Sigmoid colon (tissue), 7 donors: Measurements from ENCODE around the gene ATF6. TPM values are rescaled to one million over a fixed set of nuclear protein-coding genes. Genes with fewer than 3 reads are reported as not detected.

Experiments used
- DNase-seq: peaks from one replicate; pipeline ENCODE4 v3.0.0-alpha.2; 2019
- H3K27ac ChIP-seq, 4 donors: fragments of 200-600 bp; sonication (generic); one replicate each; pipeline ENCODE4 v1.5.1; 2016 to 2019; ENCODE audit warnings: mild to moderate bottlenecking in 1 of 4
- H3K27me3 ChIP-seq, 3 donors: fragments of 200-600 bp; sonication (generic); one replicate each; pipeline ENCODE4 v1.5.1; 2019; ENCODE audit warnings: mild to moderate bottlenecking in 1 of 3
- H3K36me3 ChIP-seq, 4 donors: fragments of 200-600 bp; sonication (generic); one replicate each; pipeline ENCODE4 v1.5.1; 2016 to 2019
- H3K4me1 ChIP-seq, 4 donors: fragments of 200-600 bp; sonication (generic); one replicate each; pipeline ENCODE4 v1.5.1; 2017 to 2019
- H3K4me3 ChIP-seq, 4 donors: fragments of 200-600 bp; sonication (generic); one replicate each; pipeline ENCODE4 v1.5.1; 2017 to 2019; ENCODE audit warnings: mild to moderate bottlenecking in 2 of 4, moderate library complexity in 1 of 4
- H3K9me3 ChIP-seq, 4 donors: fragments of 200-600 bp in 3 of 4; sonication (generic) in 3 of 4; one replicate each; pipeline versions ENCODE4 v1.5.1 to v1.6.1; 2013 to 2019
- EP300 ChIP-seq, 4 donors: sonication (generic); formaldehyde crosslinking; IDR thresholded peaks; one replicate each; pipeline ENCODE4 v1.6.1; 2017; ENCODE audit warnings: antibody characterized with exemption in 4 of 4
- POLR2A ChIP-seq, 2 donors: fragments of 450-650 bp; IDR thresholded peaks; one replicate each; pipeline ENCODE4 v1.6.1; 2016; ENCODE audit warnings: antibody characterized with exemption in 2 of 2, mild to moderate bottlenecking in 2 of 2, moderate library complexity in 2 of 2
- POLR2AphosphoS5 ChIP-seq, 4 donors: sonication (generic); formaldehyde crosslinking; IDR thresholded peaks; one replicate each; pipeline ENCODE4 v1.6.1; 2017; ENCODE audit warnings: antibody characterized with exemption in 4 of 4
- WGBS, 2 donors: extraction: QIAGEN DNeasy Blood & Tissue Kit; methylation state at CpG; one replicate each; pipeline ENCODE4 v1.1.7; 2013; 5-methylcytosine and 5-hydroxymethylcytosine counted together
- intact Hi-C: fragments of 100-400 bp; cut with DNase I; formaldehyde crosslinking; loops from one replicate; pipeline ENCODE4 v1.15.1; 2023
- polyA plus RNA-seq, 3 donors: library from polyadenylated mRNA; stranded (reverse); fragments of 200-250 nt; gene quantifications; one replicate each; pipeline ENCODE4 v1.2.3, GENCODE V29; 2013
- total RNA-seq, 4 donors: library from RNA; depleted of rRNA; stranded (reverse); fragments of >200 nt; gene quantifications; one replicate each; pipeline ENCODE4 v1.1.0, GENCODE V29; 2016
- TF ChIP-seq, protein P1 (sequence below), 4 experiments: fragments of 450-650 bp in 3 of 4; fragments of 200-600 bp in 1 of 4; IDR thresholded peaks; one replicate each; pipeline ENCODE4 v1.5.1; 2016 to 2019; ENCODE audit warnings: antibody characterized with exemption in 4 of 4, mild to moderate bottlenecking in 3 of 4, moderate library complexity in 2 of 4
- donor health status: healthy with polysubstance abuse.
- donor health status: Bipolar disorder and iron deficiency.
- donor health status: healthy.

Gene ATF6
- total and polyA plus RNA-seq, 7 donors = 2.3 to 28.1 (median 26.3) TPM

DNA sequence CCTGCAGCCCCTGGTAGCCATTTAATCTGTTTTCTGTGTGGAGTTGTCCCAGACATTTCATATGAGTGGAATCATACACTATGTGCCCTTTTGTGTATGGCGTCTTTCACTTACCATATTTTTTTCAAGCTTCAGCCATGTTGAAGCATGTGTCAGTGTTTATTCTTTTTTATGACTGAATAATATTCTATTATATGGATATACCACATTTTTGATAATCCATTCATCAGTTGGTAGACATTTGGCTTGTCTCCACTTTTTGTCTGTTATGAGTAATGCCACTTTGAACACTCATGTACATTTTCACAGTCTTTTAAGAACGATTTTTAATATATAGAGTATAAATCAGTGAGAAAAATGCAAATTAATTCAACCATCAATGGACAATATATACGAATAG is 44.7 kb downstream of the ATF6 start:
- Histone ChIP-seq H3K9me3 (no peaks in the 10 kb centered on the region), H3K27ac (no peak overlapping the region), H3K36me3 (peaks cover 0 to 7% (median 0%) of the 10 kb centered on the region in 4 donors), H3K27me3 (no peaks in the 10 kb centered on the region), H3K4me3 (no peak overlapping the region), H3K4me1 (peaks cover 0 to 37% (median 23%) of the 10 kb centered on the region in 4 donors)
- intact Hi-C loops = no loop called here
- no peak for DNase-seq
- no peak for TF ChIP-seq POLR2A (IDR thresholded peaks at IDR 0.05)
- no peak for TF ChIP-seq POLR2AphosphoS5 (IDR thresholded peaks at IDR 0.05)
- 97 to 98% methylated on average over 3 of the region's 3 CpGs for WGBS, 2 donors

DNA sequence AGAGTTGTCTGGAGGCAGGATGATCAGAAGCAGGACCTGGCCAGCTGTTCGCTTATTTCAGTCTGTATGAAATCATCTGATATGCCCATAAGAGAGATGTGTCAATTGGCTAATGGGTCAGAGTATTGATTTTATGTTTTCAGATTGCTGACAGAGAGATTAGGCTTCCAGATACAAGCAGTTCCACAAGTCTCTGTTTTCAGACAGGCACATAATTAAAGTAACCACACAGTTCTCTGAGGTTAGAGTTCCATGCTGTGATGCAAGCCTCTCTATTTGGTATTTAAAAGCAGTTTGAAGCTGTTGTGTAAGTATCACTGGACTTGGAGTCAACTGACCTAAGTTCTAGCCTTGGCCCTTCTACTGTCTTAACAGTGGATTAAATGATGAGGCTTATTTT is 50.1 kb downstream of the ATF6 start:
- 94 to 100% methylated on average over 1 of the region's 1 CpG for WGBS, 2 donors
- intact Hi-C loops = no loop called here
- no peak for TF ChIP-seq POLR2A (IDR thresholded peaks at IDR 0.05)
- TF ChIP-seq EP300 (IDR thresholded peaks at IDR 0.05) = no peak
- TF ChIP-seq POLR2AphosphoS5 (IDR thresholded peaks at IDR 0.05) = no peak
- TF ChIP-seq, protein P1, sequence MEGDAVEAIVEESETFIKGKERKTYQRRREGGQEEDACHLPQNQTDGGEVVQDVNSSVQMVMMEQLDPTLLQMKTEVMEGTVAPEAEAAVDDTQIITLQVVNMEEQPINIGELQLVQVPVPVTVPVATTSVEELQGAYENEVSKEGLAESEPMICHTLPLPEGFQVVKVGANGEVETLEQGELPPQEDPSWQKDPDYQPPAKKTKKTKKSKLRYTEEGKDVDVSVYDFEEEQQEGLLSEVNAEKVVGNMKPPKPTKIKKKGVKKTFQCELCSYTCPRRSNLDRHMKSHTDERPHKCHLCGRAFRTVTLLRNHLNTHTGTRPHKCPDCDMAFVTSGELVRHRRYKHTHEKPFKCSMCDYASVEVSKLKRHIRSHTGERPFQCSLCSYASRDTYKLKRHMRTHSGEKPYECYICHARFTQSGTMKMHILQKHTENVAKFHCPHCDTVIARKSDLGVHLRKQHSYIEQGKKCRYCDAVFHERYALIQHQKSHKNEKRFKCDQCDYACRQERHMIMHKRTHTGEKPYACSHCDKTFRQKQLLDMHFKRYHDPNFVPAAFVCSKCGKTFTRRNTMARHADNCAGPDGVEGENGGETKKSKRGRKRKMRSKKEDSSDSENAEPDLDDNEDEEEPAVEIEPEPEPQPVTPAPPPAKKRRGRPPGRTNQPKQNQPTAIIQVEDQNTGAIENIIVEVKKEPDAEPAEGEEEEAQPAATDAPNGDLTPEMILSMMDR (IDR thresholded peaks at IDR 0.05) = no peak
- DNase-seq = no peak
- peaks cover 0 to 17% (median 4%) of the 10 kb centered on the region in 4 donors for H3K36me3 ChIP-seq
- H3K4me1 ChIP-seq = peaks cover 0 to 30% (median 17%) of the 10 kb centered on the region in 4 donors
- H3K27ac ChIP-seq = peak overlapping the region in 3 of 4 donors; percentile 10 to 69 (median 69)
- H3K4me3 ChIP-seq = no peak overlapping the region
- no peaks in the 10 kb centered on the region for H3K9me3 ChIP-seq
- H3K27me3 ChIP-seq = no peaks in the 10 kb centered on the region

DNA sequence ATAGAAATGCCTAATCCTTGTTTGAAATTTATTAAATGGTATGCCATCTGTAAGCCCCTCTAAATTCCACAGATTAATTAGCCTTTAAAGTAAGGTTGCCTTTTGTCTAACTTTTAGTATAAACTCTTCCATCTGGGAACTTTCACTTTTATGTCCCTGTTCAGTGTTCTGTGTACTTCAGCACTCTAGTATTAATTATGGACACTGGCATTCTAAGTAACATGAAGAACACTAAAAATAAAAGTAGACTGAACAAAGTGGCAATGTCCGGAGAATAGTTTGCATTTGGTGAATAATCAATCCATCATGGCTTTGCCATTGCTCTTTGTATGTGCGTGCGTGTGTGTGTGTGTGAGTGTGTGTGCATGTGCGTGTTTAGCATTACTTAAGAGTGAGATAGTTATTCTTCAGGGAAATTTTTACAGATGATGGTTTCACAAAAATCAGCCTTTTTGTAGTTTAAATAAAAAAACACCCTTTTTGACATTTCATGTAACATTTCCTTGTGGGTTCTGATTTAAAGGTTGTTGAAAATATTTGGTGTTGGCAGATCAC is 51.1 kb downstream of the ATF6 start:
- H3K36me3 ChIP-seq = peaks cover 0 to 25% (median 7%) of the 10 kb centered on the region in 4 donors
- WGBS, 2 donors = 91 to 95% methylated on average over 4 of the region's 4 CpGs
- H3K9me3 ChIP-seq = no peaks in the 10 kb centered on the region
- H3K4me3 ChIP-seq = peak overlapping the region in 1 of 4 donors; percentile 12
- H3K27me3 ChIP-seq = no peaks in the 10 kb centered on the region
- H3K27ac ChIP-seq = peak overlapping the region in 2 of 4 donors; percentile 69
- TF ChIP-seq POLR2AphosphoS5 (IDR thresholded peaks at IDR 0.05) = peak; percentile 23 to 79 (median 54)
- TF ChIP-seq, protein P1 (IDR thresholded peaks at IDR 0.05) = no peak
- intact Hi-C loops = no loop called here
- peaks cover 0 to 25% (median 17%) of the 10 kb centered on the region in 4 donors for H3K4me1 ChIP-seq
- no peak for DNase-seq

DNA sequence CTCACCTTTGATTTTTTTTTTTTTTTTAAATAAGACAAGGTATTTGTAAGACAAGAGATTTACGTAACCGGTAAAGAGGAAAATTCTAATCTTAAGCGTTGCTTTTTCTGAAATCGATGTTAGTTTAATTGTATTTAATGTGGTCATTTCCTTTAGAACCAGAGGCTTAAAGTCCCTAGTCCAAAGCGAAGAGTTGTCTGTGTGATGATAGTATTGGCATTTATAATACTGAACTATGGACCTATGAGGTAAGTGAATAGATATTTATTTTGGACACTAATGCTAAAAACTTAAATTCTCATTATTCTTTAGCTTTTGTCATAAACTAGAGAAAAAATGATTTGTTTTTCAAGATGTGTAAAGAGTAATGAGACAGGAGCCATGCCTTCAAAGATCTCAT is 54.8 kb downstream of the ATF6 start:
- Histone ChIP-seq H3K9me3 (no peaks in the 10 kb centered on the region), H3K27me3 (no peaks in the 10 kb centered on the region), H3K27ac (no peak overlapping the region), H3K36me3 (peaks cover 0 to 25% (median 7%) of the 10 kb centered on the region in 4 donors), H3K4me1 (peaks cover 0 to 21% (median 13%) of the 10 kb centered on the region in 4 donors), H3K4me3 (no peak overlapping the region)
- DNase-seq = no peak
- intact Hi-C loops = no loop called here
- 96 to 98% methylated on average over 5 of the region's 5 CpGs for WGBS, 2 donors
- TF ChIP-seq POLR2AphosphoS5 (IDR thresholded peaks at IDR 0.05) (no peak), EP300 (IDR thresholded peaks at IDR 0.05) (no peak), POLR2A (IDR thresholded peaks at IDR 0.05) (no peak)
- TF ChIP-seq, protein P1 (IDR thresholded peaks at IDR 0.05) = no peak

DNA sequence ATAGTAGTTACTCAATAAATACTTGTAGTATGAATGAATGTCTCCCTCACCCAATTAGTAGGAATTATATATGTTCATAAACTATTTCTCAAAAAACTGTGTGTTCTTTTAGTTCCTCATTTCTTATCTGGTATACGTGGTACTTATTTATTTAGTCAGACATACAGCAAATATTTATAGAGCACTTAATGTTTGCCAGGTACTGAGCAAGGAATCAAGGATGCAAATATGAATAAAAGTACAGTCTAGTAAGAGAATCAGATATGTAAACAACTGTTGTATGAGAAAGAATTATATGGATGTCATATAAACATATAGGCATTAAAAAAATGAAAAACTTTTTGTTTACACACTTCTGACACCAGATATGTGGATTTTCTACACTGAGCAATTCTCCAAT is 58.5 kb downstream of the ATF6 start:
- Histone ChIP-seq H3K27me3 (no peaks in the 10 kb centered on the region), H3K27ac (no peak overlapping the region), H3K9me3 (no peaks in the 10 kb centered on the region), H3K4me1 (no peaks in the 10 kb centered on the region), H3K36me3 (peaks cover 0 to 23% (median 7%) of the 10 kb centered on the region in 4 donors), H3K4me3 (no peak overlapping the region)
- no peak for TF ChIP-seq EP300 (IDR thresholded peaks at IDR 0.05)
- TF ChIP-seq, protein P1 (IDR thresholded peaks at IDR 0.05) = no peak
- TF ChIP-seq POLR2AphosphoS5 (IDR thresholded peaks at IDR 0.05) = no peak
- TF ChIP-seq POLR2A (IDR thresholded peaks at IDR 0.05) = no peak
- no peak for DNase-seq
- intact Hi-C loops = no loop called here
- WGBS, 2 donors = 24 to 67% methylated on average over 1 of the region's 1 CpG
